OCI-LY1 (cell line): ENCODE measurements around the gene TRIM29.

ENCODE experiments used
- H2AFZ ChIP-seq: fragments of 200-600 bp; sonication (generic), shearing (Covaris generic); 2 replicates; pipeline ENCODE4 v1.6.0; 2014; ENCODE audit warnings: antibody characterized with exemption, mild to moderate bottlenecking, low read length
- H3F3A ChIP-seq: fragments of 200-600 bp; sonication (generic), shearing (Covaris generic); 2 replicates; pipeline ENCODE4 v1.6.0; 2014; ENCODE audit warnings: mild to moderate bottlenecking, antibody characterized with exemption, low read length, moderate library complexity; ENCODE audit not compliant: insufficient read depth
- H3K27ac ChIP-seq: fragments of 200-600 bp; sonication (generic); 2 replicates; pipeline ENCODE4 v1.5.1; 2014; ENCODE audit warnings: low read length, mixed run types, mild to moderate bottlenecking, low read depth; ENCODE audit not compliant: poor library complexity, severe bottlenecking
- H3K27me3 ChIP-seq: fragments of 200-600 bp; sonication (generic); 2 replicates; pipeline ENCODE4 v1.6.0; 2014; ENCODE audit warnings: antibody characterized with exemption, mild to moderate bottlenecking, low read length, moderate library complexity; ENCODE audit not compliant: insufficient read depth
- H3K36me3 ChIP-seq: fragments of 200-600 bp; sonication (generic); 2 replicates; pipeline ENCODE4 v1.6.1; 2014; ENCODE audit warnings: mild to moderate bottlenecking, antibody characterized with exemption, low read length, moderate library complexity, mixed read lengths; ENCODE audit not compliant: insufficient read depth
- H3K4me1 ChIP-seq: fragments of 200-600 bp; sonication (generic); 2 replicates; pipeline ENCODE4 v1.5.1; 2014; ENCODE audit warnings: mild to moderate bottlenecking, low read length, moderate library complexity; ENCODE audit not compliant: insufficient read depth, severe bottlenecking
- H3K4me2 ChIP-seq: fragments of 200-600 bp; sonication (generic), shearing (Covaris generic); 2 replicates; pipeline ENCODE4 v1.6.1; 2014; ENCODE audit warnings: low read length
- H3K4me3 ChIP-seq: fragments of 200-600 bp; sonication (generic); 2 replicates; pipeline ENCODE4 v1.5.1; 2014; ENCODE audit warnings: low read length, low read depth, mild to moderate bottlenecking, mixed read lengths; ENCODE audit not compliant: poor library complexity, severe bottlenecking
- H3K79me2 ChIP-seq: fragments of 200-600 bp; shearing (Covaris generic); 2 replicates; pipeline ENCODE4 v1.6.1; 2016; ENCODE audit warnings: mixed run types, low read length, mixed read lengths; ENCODE audit not compliant: insufficient read depth
- H3K9ac ChIP-seq: fragments of 200-600 bp; sonication (generic), shearing (Covaris generic); 2 replicates; pipeline ENCODE4 v1.6.1; 2014; ENCODE audit warnings: mild to moderate bottlenecking, low read length, mixed read lengths
- H3K9me2 ChIP-seq: fragments of 200-600 bp; sonication (generic), shearing (Covaris generic); 2 replicates; pipeline ENCODE4 v1.6.1; 2014; ENCODE audit warnings: low read depth, mild to moderate bottlenecking, low read length, mixed read lengths
- H3K9me3 ChIP-seq: fragments of 200-600 bp; shearing (Covaris generic); 2 replicates; pipeline ENCODE4 v1.6.1; 2014; ENCODE audit warnings: low read length, mixed read lengths
- H4K20me1 ChIP-seq: fragments of 200-600 bp; sonication (generic), shearing (Covaris generic); 2 replicates; pipeline ENCODE4 v1.6.0; 2016; ENCODE audit warnings: mild to moderate bottlenecking, low read length; ENCODE audit not compliant: insufficient read depth
- EZH2 ChIP-seq: fragments of 200-600 bp; sonication (generic), shearing (Covaris generic); IDR thresholded peaks from 2 replicates; pipeline ENCODE4 v1.8.0; 2017; ENCODE audit warnings: borderline replicate concordance, mixed run types, mild to moderate bottlenecking, antibody characterized with exemption, low read length, moderate library complexity, mixed read lengths
- TF ChIP-seq, protein P1 (sequence below): fragments of 200-600 bp; sonication (generic), shearing (Covaris generic); IDR thresholded peaks from 2 replicates; pipeline ENCODE4 v1.5.1; 2017; ENCODE audit warnings: mild to moderate bottlenecking, antibody characterized with exemption, low read length, moderate library complexity, mixed read lengths

The TRIM29 gene

DNA sequence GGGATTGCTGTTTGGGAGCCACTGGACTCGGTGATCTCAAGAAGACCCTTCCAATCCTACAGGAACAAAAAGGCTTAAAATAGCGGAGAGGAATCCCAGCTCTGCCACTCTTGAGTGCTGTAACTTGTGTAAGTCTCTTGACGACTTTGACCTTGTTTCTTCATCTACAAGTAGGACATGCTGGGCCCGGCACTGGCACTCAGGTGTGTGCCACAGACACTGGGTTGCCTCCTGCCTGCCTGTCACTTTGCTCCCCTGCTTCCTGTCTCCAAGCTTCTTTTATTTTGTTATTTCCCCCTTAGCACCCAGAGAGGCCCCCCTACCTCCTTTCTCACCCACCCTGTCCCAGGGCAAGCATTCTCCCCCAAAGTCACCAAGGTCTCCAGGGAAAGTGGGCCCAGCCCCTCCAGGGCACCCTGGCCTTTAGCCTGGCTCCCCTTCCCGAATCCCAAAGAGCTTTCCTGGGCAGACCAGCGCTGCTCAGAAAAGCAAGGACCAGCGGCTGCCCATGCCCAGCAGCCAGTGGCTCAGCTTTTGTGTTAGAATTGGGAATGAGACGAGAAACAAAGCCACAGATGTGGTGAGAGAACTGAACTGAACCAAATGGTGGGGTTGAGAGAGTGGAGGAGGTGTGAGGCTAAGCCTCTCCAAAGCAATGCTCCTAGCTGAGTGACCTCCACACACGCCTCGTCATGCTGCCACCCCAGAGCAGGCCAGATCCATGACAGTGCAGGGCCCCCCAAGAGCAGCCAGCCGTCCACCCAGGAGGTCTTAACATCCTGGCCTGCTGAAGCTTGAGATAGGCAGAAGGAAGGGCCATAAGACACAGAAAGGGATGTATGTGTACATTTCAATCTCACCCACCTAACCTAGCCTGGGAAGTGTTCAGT, 4.5 kb downstream of the TRIM29 start:
- H3K9ac ChIP-seq = no peak overlapping the region
- H3K4me3 ChIP-seq = no peak overlapping the region
- no peaks in the 10 kb centered on the region for H3K27me3 ChIP-seq
- no peaks in the 10 kb centered on the region for H3K9me3 ChIP-seq
- no peaks in the 10 kb centered on the region for H3F3A ChIP-seq
- H3K4me1 ChIP-seq = no peaks in the 10 kb centered on the region
- H3K79me2 ChIP-seq = no peaks in the 10 kb centered on the region
- TF ChIP-seq, protein P1, sequence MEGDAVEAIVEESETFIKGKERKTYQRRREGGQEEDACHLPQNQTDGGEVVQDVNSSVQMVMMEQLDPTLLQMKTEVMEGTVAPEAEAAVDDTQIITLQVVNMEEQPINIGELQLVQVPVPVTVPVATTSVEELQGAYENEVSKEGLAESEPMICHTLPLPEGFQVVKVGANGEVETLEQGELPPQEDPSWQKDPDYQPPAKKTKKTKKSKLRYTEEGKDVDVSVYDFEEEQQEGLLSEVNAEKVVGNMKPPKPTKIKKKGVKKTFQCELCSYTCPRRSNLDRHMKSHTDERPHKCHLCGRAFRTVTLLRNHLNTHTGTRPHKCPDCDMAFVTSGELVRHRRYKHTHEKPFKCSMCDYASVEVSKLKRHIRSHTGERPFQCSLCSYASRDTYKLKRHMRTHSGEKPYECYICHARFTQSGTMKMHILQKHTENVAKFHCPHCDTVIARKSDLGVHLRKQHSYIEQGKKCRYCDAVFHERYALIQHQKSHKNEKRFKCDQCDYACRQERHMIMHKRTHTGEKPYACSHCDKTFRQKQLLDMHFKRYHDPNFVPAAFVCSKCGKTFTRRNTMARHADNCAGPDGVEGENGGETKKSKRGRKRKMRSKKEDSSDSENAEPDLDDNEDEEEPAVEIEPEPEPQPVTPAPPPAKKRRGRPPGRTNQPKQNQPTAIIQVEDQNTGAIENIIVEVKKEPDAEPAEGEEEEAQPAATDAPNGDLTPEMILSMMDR = no peak
- no peak overlapping the region for H3K27ac ChIP-seq
- H3K9me2 ChIP-seq = no peaks in the 10 kb centered on the region
- H3K4me2 ChIP-seq = no peak overlapping the region
- H2AFZ ChIP-seq = no peak overlapping the region
- H3K36me3 ChIP-seq = no peaks in the 10 kb centered on the region
- no peaks in the 10 kb centered on the region for H4K20me1 ChIP-seq

DNA sequence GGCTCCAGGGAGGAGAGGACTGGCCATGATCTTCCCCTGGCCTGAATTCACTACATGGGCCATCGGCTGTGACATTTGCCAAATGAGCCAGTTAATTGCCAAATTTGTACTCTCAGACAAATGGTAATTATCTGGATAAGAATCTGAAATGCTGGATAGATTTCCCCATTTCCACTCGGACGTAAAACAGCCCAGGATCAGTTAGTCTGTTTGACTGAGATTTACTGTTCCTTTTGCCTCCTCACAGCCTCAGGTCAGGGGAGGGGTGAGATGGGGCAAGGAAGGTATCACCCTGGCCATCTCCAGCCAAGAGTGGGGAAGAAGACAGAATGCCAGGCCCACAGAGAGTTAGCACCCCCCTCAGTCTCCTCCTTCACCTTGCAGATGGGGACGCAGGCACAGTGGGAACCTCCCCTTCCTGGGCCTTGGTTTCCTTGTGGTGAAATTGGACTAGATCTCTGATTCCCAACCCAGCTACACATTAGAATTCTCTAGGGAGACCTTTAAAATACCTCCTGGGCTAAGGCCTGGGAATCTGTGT, 5.2 kb downstream of the TRIM29 start:
- Histone ChIP-seq H3K9me2 (no peaks in the 10 kb centered on the region), H3K36me3 (no peaks in the 10 kb centered on the region), H3K27me3 (no peaks in the 10 kb centered on the region), H4K20me1 (no peaks in the 10 kb centered on the region), H3K4me3 (no peak overlapping the region), H3K79me2 (no peaks in the 10 kb centered on the region), H3K4me2 (no peak overlapping the region), H3K9me3 (no peaks in the 10 kb centered on the region), H3K9ac (no peak overlapping the region), H3K4me1 (no peaks in the 10 kb centered on the region), H3F3A (no peaks in the 10 kb centered on the region), H3K27ac (no peak overlapping the region), H2AFZ (no peak overlapping the region)
- TF ChIP-seq EZH2 = no peak
- TF ChIP-seq, protein P1 = no peak

DNA sequence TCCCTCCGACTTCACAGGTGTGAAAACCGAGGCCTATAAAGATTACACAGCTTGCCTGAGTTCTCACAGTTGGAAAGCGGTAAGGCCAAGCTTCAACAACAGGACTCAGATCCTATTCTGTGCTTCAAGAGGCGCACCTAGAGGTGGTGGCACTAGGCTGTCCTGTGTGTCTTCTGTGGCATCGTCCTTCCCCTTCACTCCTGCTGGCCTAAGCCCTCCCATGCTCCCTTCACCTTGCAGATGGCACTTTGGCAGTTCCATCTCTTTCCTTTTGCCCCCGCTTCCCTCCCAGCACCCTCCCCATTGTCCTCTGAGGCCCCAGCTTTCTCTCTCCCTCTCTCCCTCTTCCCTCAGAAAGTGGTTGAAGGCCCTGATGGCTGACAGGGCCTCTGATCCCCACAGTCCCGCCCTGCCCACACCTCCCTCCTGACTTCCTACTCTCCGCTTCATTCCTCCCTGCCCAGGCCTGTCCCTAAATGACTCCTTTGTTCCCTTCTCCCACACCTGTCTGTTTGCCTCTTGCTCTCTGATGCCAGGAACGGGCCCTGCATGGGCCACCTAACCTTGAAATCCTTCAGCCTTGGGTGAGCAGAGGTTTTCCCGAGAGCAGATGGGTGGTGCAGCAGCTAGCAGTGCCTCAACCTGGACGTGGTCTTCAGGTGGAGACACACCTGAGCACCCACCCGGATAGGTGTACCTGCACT, 5.8 kb downstream of the TRIM29 start:
- no peak overlapping the region for H3K27ac ChIP-seq
- TF ChIP-seq EZH2 = no peak
- TF ChIP-seq, protein P1 = no peak
- H3K9me3 ChIP-seq = no peaks in the 10 kb centered on the region
- H3F3A ChIP-seq = no peaks in the 10 kb centered on the region
- H3K9ac ChIP-seq = no peak overlapping the region
- H3K27me3 ChIP-seq = no peaks in the 10 kb centered on the region
- H3K9me2 ChIP-seq = no peaks in the 10 kb centered on the region
- no peaks in the 10 kb centered on the region for H3K79me2 ChIP-seq
- H2AFZ ChIP-seq = no peak overlapping the region
- no peaks in the 10 kb centered on the region for H4K20me1 ChIP-seq
- H3K4me3 ChIP-seq = no peak overlapping the region
- H3K36me3 ChIP-seq = no peaks in the 10 kb centered on the region
- no peak overlapping the region for H3K4me2 ChIP-seq
- H3K4me1 ChIP-seq = no peaks in the 10 kb centered on the region
